ENCODE measurements around the gene CABP2. TPM values are rescaled to one million over a fixed set of nuclear protein-coding genes. Genes with fewer than 3 reads are reported as not detected.

Gene CABP2
- total and polyA plus RNA-seq, 10 of the 15 experiments (the other 5 are each of a cell fraction or from before 2014, with no cell fraction given): not detected

DNA sequence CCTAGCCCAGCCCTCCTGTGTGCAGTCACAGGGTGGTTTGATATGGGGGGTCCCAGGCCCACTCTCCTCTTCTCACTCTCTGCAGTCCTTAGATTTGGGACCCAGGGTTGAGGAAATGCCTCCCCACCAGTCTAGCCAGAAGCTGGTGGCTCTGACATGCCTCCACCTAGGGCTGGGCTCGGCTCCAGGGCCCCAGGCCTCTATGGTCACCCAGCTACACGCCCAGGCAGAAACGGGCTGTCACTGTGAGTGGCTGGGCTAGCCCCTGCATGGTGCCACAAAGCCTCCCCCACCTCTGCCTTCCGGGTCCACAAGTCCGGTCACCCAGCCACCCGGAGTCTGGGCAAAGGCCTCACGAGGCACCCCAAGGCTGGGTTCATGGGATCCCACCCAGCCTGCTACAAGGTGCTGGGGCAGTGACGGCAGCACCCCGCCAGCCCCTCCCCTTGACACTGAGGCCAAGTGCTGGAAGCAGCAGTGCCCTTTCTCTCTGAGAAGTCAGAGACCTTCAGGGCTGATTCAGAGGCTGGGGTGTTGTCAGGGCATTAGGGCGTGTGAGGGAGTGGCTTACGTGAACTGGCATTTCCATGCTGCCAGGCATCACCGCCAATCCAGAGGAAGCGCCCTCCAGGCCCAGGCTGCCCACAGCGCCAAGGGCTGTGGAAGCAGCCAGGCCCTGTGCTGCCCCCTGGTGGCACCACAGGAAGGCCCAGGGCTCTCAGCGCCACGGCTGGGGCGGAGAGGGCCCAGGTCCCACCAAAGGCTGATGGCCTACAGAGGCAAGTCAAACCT is 17.4 kb downstream of the CABP2 start (continued):
- TF ChIP-seq ZNF592 (IDR thresholded peaks at IDR 0.05) (no peak), NKRF (conservative IDR thresholded peaks at IDR 0.05) (peak; percentile 43; the same call in 1 of the 2 replicates), JUND (IDR thresholded peaks at IDR 0.05; ENCODE audit: low read depth, low read length) (no peak), NFYB (IDR thresholded peaks at IDR 0.05; ENCODE audit: insufficient read depth, low read depth, low read length) (no peak), DPF2 (IDR thresholded peaks at IDR 0.05) (peak; percentile 62), NFIC (IDR thresholded peaks at IDR 0.05; ENCODE audit: low read depth, low read length) (no peak), RFX5 (IDR thresholded peaks at IDR 0.05; ENCODE audit: low read depth, low read length) (peak; percentile 62; the same call in 1 of the 2 replicates), IKZF2 (IDR thresholded peaks at IDR 0.05) (peak; percentile 71 to 84), PAX5 (IDR thresholded peaks at IDR 0.05; ENCODE audit: borderline replicate concordance, low read depth, low read length) (peak; percentile 40; the same call in 1 of the 2 replicates), CHD2 (IDR thresholded peaks at IDR 0.05; ENCODE audit: borderline replicate concordance, low read depth, low read length) (0 out of 2 replicates have a peak, but pooled peaks have one; percentile 17), YBX1 (IDR thresholded peaks at IDR 0.05) (no peak), ESRRA (IDR thresholded peaks at IDR 0.05; ENCODE audit: low read length) (0 out of 2 replicates have a peak, but pooled peaks have one; percentile 43), SMAD1 (IDR thresholded peaks at IDR 0.05; ENCODE audit: low read depth, partially characterized antibody) (no peak), CREM (IDR thresholded peaks at IDR 0.05; ENCODE audit: low read depth) (peak; percentile 16; the same call in 1 of the 2 replicates), EED (IDR thresholded peaks at IDR 0.05; ENCODE audit: low read depth) (peak; percentile 80), RCOR1 (conservative IDR thresholded peaks at IDR 0.05; ENCODE audit: low read depth, low read length) (peak; percentile 80; the same call in 1 of the 2 replicates), BHLHE40 (IDR thresholded peaks at IDR 0.05; ENCODE audit: borderline replicate concordance in 1 of 2, low read depth in 2 of 2, low read length in 1 of 2) (peak; percentile 36 to 62; a peak in 1 of 4 replicates), BRCA1 (IDR thresholded peaks at IDR 0.05; ENCODE audit: low read depth, low read length) (no peak), TCF3 (IDR thresholded peaks at IDR 0.05; ENCODE audit: borderline replicate concordance, insufficient read depth, low read depth, low read length) (0 out of 2 replicates have a peak, but pooled peaks have one; percentile 30), TCF12 (IDR thresholded peaks at IDR 0.05; ENCODE audit: low read depth, low read length) (no peak), RAD51 (IDR thresholded peaks at IDR 0.05) (no peak), RELB (IDR thresholded peaks at IDR 0.05; ENCODE audit: low read depth) (peak; percentile 62; the same call in 1 of the 2 replicates), NBN (IDR thresholded peaks at IDR 0.05) (peak; percentile 68; the same call in 1 of the 2 replicates)
